ENCODE data around the gene PALLD.

GRCh38 chr4:168654848-168655174, 158.0 kb downstream of the PALLD start:
- TF ChIP-seq CTCF (IDR thresholded peaks at IDR 0.05) (no peak), POLR2AphosphoS5 (IDR thresholded peaks at IDR 0.05) (no peak)

All from suprapubic skin (tissue), 3 donors.